Stimulated activated effector memory CD8-positive, alpha-beta T cell treated with anti-CD3 and anti-CD28 coated beads, Interleukin-12 subunit alpha, Interleukin-12 subunit beta, amount 100 ng/mL, for 72 hours (primary cell): ENCODE data around the gene FBXL20.
A peak's percentile ranks its signal among the peaks of the same experiment; 100 is the strongest.
"Not testable (repeated sequence)": the region's sequence is repeated elsewhere in the genome, so short reads cannot be mapped to it uniquely, and the experiment has no call there.

Experiments used
- ATAC-seq: fragments of 150-1000 bp; cut with Tn5 transposase; 2 replicates; pipeline ENCODE4 v1.10.0; 2021
- DNase-seq, 2 donors: peaks; one replicate each; pipeline ENCODE4 v3.0.0; 2021 to 2022; ENCODE audit warnings: low spot score in 2 of 2
- H3K27ac Mint-ChIP-seq: one replicate; pipeline ENCODE4 v1.8.0; 2022; ENCODE audit warnings: mild to moderate bottlenecking, mixed read lengths
- H3K36me3 Mint-ChIP-seq: one replicate; pipeline ENCODE4 v1.8.0; 2022; ENCODE audit warnings: mild to moderate bottlenecking, mixed read lengths
- H3K4me1 Mint-ChIP-seq: one replicate; pipeline ENCODE4 v1.8.0; 2022; ENCODE audit warnings: mixed read lengths
- H3K4me3 Mint-ChIP-seq: one replicate; pipeline ENCODE4 v1.8.0; 2022; ENCODE audit warnings: mild to moderate bottlenecking, mixed read lengths
- H3K9me3 Mint-ChIP-seq: one replicate; pipeline ENCODE4 v1.8.0; 2022; ENCODE audit warnings: mixed read lengths

FBXL20 gene

GRCh38 chr17:39401412-39402243 is at the start of gene FBXL20:
Gene FBXL20 (minus strand): TSS chr17:39401626. CDS start chr17:39401402, 224 bp downstream.
- peak within 1 kb of the TSS; percentile 93 for H3K4me3 Mint-ChIP-seq
- DNase-seq (peak; percentile 74 to 89), ATAC-seq (peak; percentile 86)
- peaks cover 37% of the 10 kb centered on the region for H3K4me1 Mint-ChIP-seq
- no peaks in the 10 kb centered on the region for H3K9me3 Mint-ChIP-seq
- H3K36me3 Mint-ChIP-seq, result peaks cover 46% of the 10 kb centered on the region
- H3K27ac Mint-ChIP-seq, result peak within 1 kb of the TSS; percentile 94

- Mint-ChIP-seq H3K36me3 (peaks cover 45% of the 10 kb centered on the region), H3K27ac (peak within 1 kb of the TSS; percentile 99), H3K4me3 (peak within 1 kb of the TSS; percentile 97), H3K9me3 (no peaks in the 10 kb centered on the region), H3K4me1 (peaks cover 22% of the 10 kb centered on the region)
- ATAC-seq, result peak; percentile 99
- DNase-seq, result peak; percentile 84 to 94
Observed at GRCh38 chr17:39450847-39451581, 49.6 kb upstream of the FBXL20 start, which contains the start of gene MED1. Gene MED1 (minus strand): TSS chr17:39451263. CDS start chr17:39451062, 201 bp downstream.

DNA sequence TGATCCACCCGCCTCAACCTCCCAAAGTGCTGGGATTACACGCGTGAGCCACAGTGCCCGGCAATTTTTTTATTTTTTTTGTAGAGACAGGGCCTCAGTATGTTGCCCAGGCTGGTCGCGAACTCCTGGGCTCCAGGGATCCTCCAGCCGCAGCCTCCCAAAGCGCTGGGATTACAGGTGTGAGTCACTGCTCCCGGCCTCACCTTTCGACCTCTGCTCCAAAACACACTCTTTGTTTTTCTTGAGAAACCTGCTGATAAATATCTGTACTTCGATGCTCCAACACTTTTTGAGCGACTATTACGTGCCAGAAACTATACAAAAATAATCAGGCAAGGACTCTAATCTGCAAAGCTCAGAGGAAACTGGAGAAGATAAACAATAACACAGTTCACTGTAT is 48.6 kb upstream of the FBXL20 start:
- no peaks in the 10 kb centered on the region for H3K9me3 Mint-ChIP-seq
- H3K4me3 Mint-ChIP-seq, result peak overlapping the region; percentile 97
- DNase-seq (no peak), ATAC-seq (no peak)
- peaks cover 55% of the 10 kb centered on the region for H3K36me3 Mint-ChIP-seq
- H3K27ac Mint-ChIP-seq, result peak overlapping the region; percentile 99
- peaks cover 22% of the 10 kb centered on the region for H3K4me1 Mint-ChIP-seq

DNA sequence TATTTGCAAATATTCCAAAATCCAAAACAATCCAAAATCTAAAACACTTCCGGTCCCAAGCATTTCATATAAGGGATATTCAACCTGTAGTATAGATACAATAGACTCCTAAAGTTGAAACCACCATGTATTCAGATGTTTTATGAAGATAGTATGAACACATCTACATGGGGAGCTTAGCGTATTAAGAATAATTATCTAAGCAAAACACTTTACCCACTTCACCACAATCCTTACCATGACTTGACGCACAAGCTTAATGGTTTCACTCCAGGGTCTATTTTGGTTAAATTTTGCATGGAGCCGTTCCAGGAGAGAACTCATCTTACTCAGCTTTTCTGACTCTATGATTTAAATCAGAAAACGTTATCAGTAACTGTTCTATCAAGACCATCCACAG is 46.1 kb upstream of the FBXL20 start:
- Mint-ChIP-seq H3K36me3 (peaks cover 80% of the 10 kb centered on the region), H3K4me1 (peaks cover 22% of the 10 kb centered on the region), H3K4me3 (no peak overlapping the region), H3K27ac (no peak overlapping the region), H3K9me3 (no peaks in the 10 kb centered on the region)
- no peak for DNase-seq
- ATAC-seq, result no peak

GRCh38 chr17:39443326-39443725 is 41.9 kb upstream of the FBXL20 start:
- Mint-ChIP-seq H3K4me1 (peaks cover 15% of the 10 kb centered on the region), H3K27ac (peak overlapping the region; percentile 26), H3K36me3 (peaks cover 100% of the 10 kb centered on the region), H3K4me3 (no peak overlapping the region), H3K9me3 (no peaks in the 10 kb centered on the region)
- no peak for DNase-seq
- ATAC-seq, result no peak

DNA sequence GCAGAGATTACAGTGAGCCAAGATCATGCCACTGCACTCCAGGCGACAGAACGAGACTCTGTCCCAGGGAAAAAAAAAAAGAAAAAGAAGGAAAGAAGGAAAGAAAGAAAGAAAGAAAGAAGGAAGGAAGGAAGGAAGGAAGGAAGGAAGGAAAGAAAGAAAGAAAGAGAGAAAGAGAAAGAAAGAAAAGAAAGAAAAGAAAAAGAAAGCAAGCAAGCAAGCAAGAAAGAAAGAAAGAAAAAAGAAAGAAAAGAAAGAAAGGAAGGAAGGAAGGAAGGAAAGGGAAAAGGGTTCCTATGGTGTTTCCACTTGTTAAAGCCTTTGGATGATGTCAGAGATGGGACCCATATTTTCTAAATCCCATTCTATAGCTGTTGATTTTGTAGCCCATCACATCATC is 38.4 kb upstream of the FBXL20 start:
- H3K27ac Mint-ChIP-seq, H3K4me1 Mint-ChIP-seq, H3K9me3 Mint-ChIP-seq, H3K4me3 Mint-ChIP-seq, ATAC-seq, DNase-seq: not testable (repeated sequence)
- H3K36me3 Mint-ChIP-seq, result peaks cover 100% of the 10 kb centered on the region

DNA sequence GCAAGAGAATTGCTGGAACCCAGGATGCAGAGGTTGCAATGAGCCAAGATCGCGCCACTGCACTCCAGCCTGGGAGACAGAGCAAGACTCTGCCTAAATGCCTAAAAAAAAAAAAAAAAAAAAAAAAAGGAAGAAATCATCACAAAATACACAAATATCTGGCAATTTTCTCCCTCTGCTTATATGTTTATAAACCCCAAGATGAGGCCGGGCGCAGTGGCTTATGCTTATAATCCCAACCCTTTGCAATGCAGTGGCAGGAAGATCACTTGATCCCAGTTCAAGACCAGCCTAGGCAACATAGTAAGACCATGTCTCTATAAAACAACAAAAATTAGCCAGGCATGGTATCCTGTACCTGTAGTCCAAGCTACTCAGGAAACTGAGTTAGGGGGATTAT is 28.2 kb upstream of the FBXL20 start:
- DNase-seq (no peak), ATAC-seq (no peak)
- Mint-ChIP-seq H3K9me3 (no peaks in the 10 kb centered on the region), H3K36me3 (peaks cover 100% of the 10 kb centered on the region), H3K27ac (no peak overlapping the region), H3K4me3 (no peak overlapping the region), H3K4me1 (no peaks in the 10 kb centered on the region)

DNA sequence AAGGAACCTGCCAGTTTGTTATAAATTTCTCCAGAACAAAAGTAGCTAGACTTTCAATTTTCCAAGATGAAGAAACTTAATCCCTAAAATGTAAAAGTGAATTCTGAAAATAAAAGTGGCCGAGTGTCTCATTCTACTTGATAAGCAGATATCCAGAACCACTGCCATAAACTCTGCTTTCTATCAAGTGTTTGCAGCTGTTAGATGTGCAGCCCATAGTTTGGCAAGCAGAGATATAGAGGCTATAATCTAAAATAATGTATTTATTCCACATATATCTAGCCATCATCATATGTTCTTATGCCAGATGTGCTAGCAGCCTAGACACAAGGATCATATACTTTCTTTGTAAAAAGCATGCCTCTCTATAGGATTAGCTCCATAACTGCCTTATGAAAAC is 14.7 kb upstream of the FBXL20 start:
- ATAC-seq (no peak), DNase-seq (no peak)
- no peaks in the 10 kb centered on the region for H3K9me3 Mint-ChIP-seq
- peaks cover 100% of the 10 kb centered on the region for H3K36me3 Mint-ChIP-seq
- H3K27ac Mint-ChIP-seq, result no peak overlapping the region
- no peaks in the 10 kb centered on the region for H3K4me1 Mint-ChIP-seq
- H3K4me3 Mint-ChIP-seq, result no peak overlapping the region

- Mint-ChIP-seq H3K27ac (peak overlapping the region; percentile 18), H3K9me3 (no peaks in the 10 kb centered on the region), H3K36me3 (peaks cover 95% of the 10 kb centered on the region), H3K4me1 (peaks cover 6% of the 10 kb centered on the region), H3K4me3 (no peak overlapping the region)
- ATAC-seq (no peak), DNase-seq (no peak)
Observed at GRCh38 chr17:39410279-39410678, 8.9 kb upstream of the FBXL20 start.

GRCh38 chr17:39408360-39408759 is 6.9 kb upstream of the FBXL20 start:
- no peak for DNase-seq
- no peaks in the 10 kb centered on the region for H3K9me3 Mint-ChIP-seq
- H3K27ac Mint-ChIP-seq, result peak overlapping the region; percentile 51
- no peak overlapping the region for H3K4me3 Mint-ChIP-seq
- peaks cover 86% of the 10 kb centered on the region for H3K36me3 Mint-ChIP-seq
- peaks cover 17% of the 10 kb centered on the region for H3K4me1 Mint-ChIP-seq
- no peak for ATAC-seq

DNA sequence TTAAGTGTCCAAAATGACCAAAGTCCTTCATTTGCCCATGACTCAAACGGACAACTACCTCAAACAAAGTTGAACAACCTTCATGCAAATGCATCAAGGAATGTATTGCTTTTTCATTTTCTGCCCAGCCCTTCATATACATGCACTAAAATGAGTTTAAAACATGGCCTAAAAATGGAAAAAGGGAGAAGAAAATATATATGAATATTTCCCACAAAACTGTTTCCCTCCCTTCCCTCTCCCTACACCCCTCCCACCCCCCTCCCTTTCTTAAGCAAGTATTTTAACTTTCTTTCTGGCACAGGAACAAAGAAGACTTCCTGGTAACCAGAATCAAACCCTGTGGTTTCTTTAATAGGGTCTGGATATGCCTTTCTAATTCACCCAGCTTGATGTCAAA is 5.5 kb upstream of the FBXL20 start:
- no peak for ATAC-seq
- no peak overlapping the region for H3K27ac Mint-ChIP-seq
- H3K36me3 Mint-ChIP-seq, result peaks cover 82% of the 10 kb centered on the region
- H3K4me3 Mint-ChIP-seq, result no peak overlapping the region
- H3K4me1 Mint-ChIP-seq, result peaks cover 25% of the 10 kb centered on the region
- DNase-seq, result no peak
- H3K9me3 Mint-ChIP-seq, result no peaks in the 10 kb centered on the region

DNA sequence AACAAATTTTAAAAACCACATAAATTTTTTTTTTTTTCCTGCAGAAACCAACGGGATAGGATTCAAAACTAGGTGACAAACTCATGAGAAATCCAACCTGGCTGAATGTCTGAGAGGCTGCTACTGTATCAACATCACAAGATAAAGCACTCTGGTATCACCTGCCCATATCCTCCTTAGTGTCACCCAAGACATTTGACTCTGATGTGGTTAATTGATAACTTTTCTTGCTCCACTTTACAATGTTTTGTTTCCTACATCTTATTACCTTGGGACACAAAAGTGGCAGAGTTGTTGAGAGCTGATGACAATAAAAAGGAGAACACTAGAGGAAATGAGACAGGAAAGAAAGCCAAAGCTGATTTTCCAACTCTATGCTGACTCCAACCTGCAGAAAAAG is 4.0 kb upstream of the FBXL20 start:
- DNase-seq (no peak), ATAC-seq (no peak)
- peak overlapping the region; percentile 84 for H3K27ac Mint-ChIP-seq
- peaks cover 82% of the 10 kb centered on the region for H3K36me3 Mint-ChIP-seq
- peak overlapping the region; percentile 49 for H3K4me3 Mint-ChIP-seq
- H3K9me3 Mint-ChIP-seq, result no peaks in the 10 kb centered on the region
- H3K4me1 Mint-ChIP-seq, result peaks cover 30% of the 10 kb centered on the region

DNA sequence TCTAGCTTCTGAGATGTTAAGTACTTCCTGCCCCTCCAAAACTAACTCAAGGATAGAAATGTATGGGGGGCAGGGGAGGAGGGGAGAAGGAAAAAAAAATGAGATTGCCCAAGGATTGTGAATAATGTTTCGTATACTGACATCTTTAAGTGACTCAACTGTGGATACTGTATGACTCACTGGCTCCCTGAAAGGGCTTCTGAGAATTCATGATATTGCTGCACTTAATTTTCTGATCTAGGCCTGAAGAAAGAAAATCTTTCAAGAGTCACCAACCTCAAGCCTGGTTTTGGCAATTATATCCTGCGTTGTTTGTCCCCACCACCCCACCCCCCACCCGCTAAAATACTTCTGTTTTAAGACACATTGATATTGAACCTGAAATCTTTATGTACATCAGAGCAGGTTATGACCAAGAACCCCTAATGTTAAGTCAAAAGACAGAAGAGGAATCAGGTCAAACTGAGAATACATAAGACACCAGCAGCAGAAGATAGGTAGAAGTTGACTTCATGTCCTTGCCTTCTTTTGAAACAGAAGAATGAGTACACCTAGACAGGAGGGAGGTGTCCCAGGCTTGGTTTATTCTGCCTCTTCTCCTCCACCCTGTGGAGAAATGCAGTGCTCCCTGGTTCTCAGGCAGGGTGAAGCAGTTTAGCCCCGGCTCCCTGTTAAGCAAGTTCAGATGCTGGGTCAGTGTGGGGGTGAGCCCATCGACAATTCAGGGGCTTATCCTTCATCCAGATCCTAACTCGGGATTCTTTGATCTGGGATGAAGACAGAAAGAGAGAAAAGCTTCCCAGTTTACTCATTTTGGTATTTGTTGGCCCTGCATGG is 3.3 kb upstream of the FBXL20 start:
- H3K4me3 Mint-ChIP-seq, result peak overlapping the region; percentile 49
- H3K4me1 Mint-ChIP-seq, result peaks cover 36% of the 10 kb centered on the region
- peak in 1 of 2 donors; percentile 60 for DNase-seq
- peak overlapping the region; percentile 84 for H3K27ac Mint-ChIP-seq
- ATAC-seq, result peak; percentile 65
- H3K9me3 Mint-ChIP-seq, result no peaks in the 10 kb centered on the region
- peaks cover 77% of the 10 kb centered on the region for H3K36me3 Mint-ChIP-seq

- ATAC-seq (no peak), DNase-seq (no peak)
- Mint-ChIP-seq H3K9me3 (no peaks in the 10 kb centered on the region), H3K27ac (peak overlapping the region; percentile 94), H3K4me1 (peaks cover 37% of the 10 kb centered on the region), H3K4me3 (peak overlapping the region; percentile 93), H3K36me3 (peaks cover 60% of the 10 kb centered on the region)
Observed at GRCh38 chr17:39402890-39403605, 1.6 kb upstream of the FBXL20 start.
